HepG2 (cell line): Measurements from ENCODE around the gene EIF4G1. TPM values are rescaled to one million over a fixed set of nuclear protein-coding genes. Genes with fewer than 3 reads are reported as not detected.

Experiments
- ARNT2 ChIP-seq: sonication (generic); formaldehyde crosslinking; IDR thresholded peaks from 2 replicates; pipeline ENCODE4 v1.8.0; 2022; ENCODE audit warnings: mild to moderate bottlenecking, low read depth, missing genetic modification reagents, moderate library complexity
- BCL3 ChIP-seq: sonication (generic); formaldehyde crosslinking; IDR thresholded peaks from 2 replicates; pipeline ENCODE4 v1.5.1; 2020; ENCODE audit warnings: mild to moderate bottlenecking, missing genetic modification reagents, moderate library complexity
- FOSL2 ChIP-seq: sonication (generic); formaldehyde crosslinking; IDR thresholded peaks from 2 replicates; pipeline ENCODE4 v1.4.0; 2020; ENCODE audit warnings: missing genetic modification reagents
- GABPA ChIP-seq, 2 experiments: IDR thresholded peaks; 2 replicates each; pipeline ENCODE4 v1.6.1; 2011 to 2016; ENCODE audit warnings: low read depth in 2 of 2, low read length in 1 of 2, missing biosample characterization in 1 of 2, missing genetic modification characterization in 1 of 2
- KDM6A ChIP-seq: IDR thresholded peaks from 2 replicates; pipeline ENCODE4 v1.6.1; 2016; ENCODE audit warnings: low read depth
- MYC ChIP-seq: sonication (generic); formaldehyde crosslinking; IDR thresholded peaks from 2 replicates; pipeline ENCODE4 v1.9.0; 2021; ENCODE audit warnings: missing genetic modification reagents, borderline replicate concordance
- NFATC3 ChIP-seq: sonication (generic); formaldehyde crosslinking; IDR thresholded peaks from 2 replicates; pipeline ENCODE4 v1.5.1; 2020; ENCODE audit warnings: mild to moderate bottlenecking, missing genetic modification reagents
- PCBP1 ChIP-seq: fragments of 200-400 bp; formaldehyde crosslinking; IDR thresholded peaks from 2 replicates; pipeline ENCODE4 v1.6.1; 2017; ENCODE audit warnings: mild to moderate bottlenecking, low read depth, low read length, borderline replicate concordance
- REST ChIP-seq, 2 experiments: IDR thresholded peaks; 2 replicates each; pipeline ENCODE4 v1.6.1; 2011 to 2012; ENCODE audit warnings: low read length in 2 of 2, borderline replicate concordance in 1 of 2, low read depth in 1 of 2, mild to moderate bottlenecking in 1 of 2, moderate library complexity in 1 of 2
- TBX2 ChIP-seq: sonication (generic); formaldehyde crosslinking; IDR thresholded peaks from 2 replicates; pipeline ENCODE4 v1.5.0; 2020; ENCODE audit warnings: missing genetic modification reagents, mild to moderate bottlenecking, borderline replicate concordance
- ZKSCAN8 ChIP-seq: IDR thresholded peaks from 2 replicates; pipeline ENCODE4 v1.6.1; 2016; ENCODE audit warnings: borderline replicate concordance, missing genetic modification reagents, missing compliant biosample characterization
- ZNF101 ChIP-seq: sonication (generic); formaldehyde crosslinking; IDR thresholded peaks from 2 replicates; pipeline ENCODE4 v1.4.0; 2020; ENCODE audit warnings: mild to moderate bottlenecking, low read depth, missing genetic modification reagents, borderline replicate concordance
- ZNF672 ChIP-seq: sonication (generic); formaldehyde crosslinking; IDR thresholded peaks from 2 replicates; pipeline ENCODE4 v1.8.1; 2022; ENCODE audit warnings: missing genetic modification reagents
- ZSCAN30 ChIP-seq: sonication (generic); formaldehyde crosslinking; IDR thresholded peaks from 2 replicates; pipeline ENCODE4 v1.5.0; 2020; ENCODE audit warnings: mild to moderate bottlenecking, missing genetic modification reagents
- polyA plus RNA-seq, 8 experiments: library from polyadenylated mRNA; depleted of rRNA in 3 of 8; stranded (reverse) in 7 of 8; unstranded in 1 of 8; fragments of >200 nt; fragmentation: Illumina TruSeq in 4 of 8; extraction: Trizol in 4 of 8; gene quantifications; 2 replicates each; pipeline versions ENCODE4 v1.2.1 to v1.2.3, GENCODE V29; 2011 to 2016; ENCODE audit warnings: low read depth in 4 of 8, missing spikeins in 1 of 8, mixed read lengths in 1 of 8; ENCODE audit not compliant: insufficient read depth in 1 of 8
- total RNA-seq, 5 experiments: library from RNA; depleted of rRNA; stranded (reverse); fragments of >200 nt; fragmentation: Illumina TruSeq; extraction: Trizol; gene quantifications; 2 replicates each; pipeline ENCODE4 v1.2.3, GENCODE V29; 2016; ENCODE audit warnings: low read depth in 1 of 5
- TF ChIP-seq, protein P1 (sequence below): sonication (generic); formaldehyde crosslinking; IDR thresholded peaks from 2 replicates; pipeline ENCODE4 v1.4.0; 2020; ENCODE audit warnings: missing genetic modification reagents, borderline replicate concordance
- TF ChIP-seq, protein P2 (sequence below): sonication (generic); formaldehyde crosslinking; IDR thresholded peaks from 2 replicates; pipeline ENCODE4 v1.4.0; 2020; ENCODE audit warnings: missing genetic modification reagents
- TF ChIP-seq, protein P3 (sequence below): sonication (generic); formaldehyde crosslinking; IDR thresholded peaks from 2 replicates; pipeline ENCODE4 v1.4.0; 2020; ENCODE audit warnings: missing genetic modification reagents, borderline replicate concordance

Gene EIF4G1
- total and polyA plus RNA-seq, 2 of the 13 experiments (the other 11 are each of a cell fraction or from before 2014, with no cell fraction given), result 208 to 213 TPM

GRCh38 chr3:184362668-184363546 lies 48.5 kb downstream of the EIF4G1 start (continued):
- peak in 1 of 2 experiments; percentile 31; a peak in 1 of 4 replicates for TF ChIP-seq REST (IDR thresholded peaks at IDR 0.05; ENCODE audit: borderline replicate concordance in 1 of 2, low read depth in 1 of 2, low read length in 2 of 2)
- peak; percentile 86 for TF ChIP-seq TBX2
- TF ChIP-seq FOSL2, result peak; percentile 56
- TF ChIP-seq MYC (CRISPR knock-in tag), result peak; percentile 88
- TF ChIP-seq, protein P1, sequence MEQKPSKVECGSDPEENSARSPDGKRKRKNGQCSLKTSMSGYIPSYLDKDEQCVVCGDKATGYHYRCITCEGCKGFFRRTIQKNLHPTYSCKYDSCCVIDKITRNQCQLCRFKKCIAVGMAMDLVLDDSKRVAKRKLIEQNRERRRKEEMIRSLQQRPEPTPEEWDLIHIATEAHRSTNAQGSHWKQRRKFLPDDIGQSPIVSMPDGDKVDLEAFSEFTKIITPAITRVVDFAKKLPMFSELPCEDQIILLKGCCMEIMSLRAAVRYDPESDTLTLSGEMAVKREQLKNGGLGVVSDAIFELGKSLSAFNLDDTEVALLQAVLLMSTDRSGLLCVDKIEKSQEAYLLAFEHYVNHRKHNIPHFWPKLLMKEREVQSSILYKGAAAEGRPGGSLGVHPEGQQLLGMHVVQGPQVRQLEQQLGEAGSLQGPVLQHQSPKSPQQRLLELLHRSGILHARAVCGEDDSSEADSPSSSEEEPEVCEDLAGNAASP, result no peak
- TF ChIP-seq ZKSCAN8 (CRISPR knock-in tag), result peak; percentile 34; the same call in 1 of the 2 replicates
- peak; percentile 83 for TF ChIP-seq KDM6A (CRISPR knock-in tag)
- TF ChIP-seq, protein P2, sequence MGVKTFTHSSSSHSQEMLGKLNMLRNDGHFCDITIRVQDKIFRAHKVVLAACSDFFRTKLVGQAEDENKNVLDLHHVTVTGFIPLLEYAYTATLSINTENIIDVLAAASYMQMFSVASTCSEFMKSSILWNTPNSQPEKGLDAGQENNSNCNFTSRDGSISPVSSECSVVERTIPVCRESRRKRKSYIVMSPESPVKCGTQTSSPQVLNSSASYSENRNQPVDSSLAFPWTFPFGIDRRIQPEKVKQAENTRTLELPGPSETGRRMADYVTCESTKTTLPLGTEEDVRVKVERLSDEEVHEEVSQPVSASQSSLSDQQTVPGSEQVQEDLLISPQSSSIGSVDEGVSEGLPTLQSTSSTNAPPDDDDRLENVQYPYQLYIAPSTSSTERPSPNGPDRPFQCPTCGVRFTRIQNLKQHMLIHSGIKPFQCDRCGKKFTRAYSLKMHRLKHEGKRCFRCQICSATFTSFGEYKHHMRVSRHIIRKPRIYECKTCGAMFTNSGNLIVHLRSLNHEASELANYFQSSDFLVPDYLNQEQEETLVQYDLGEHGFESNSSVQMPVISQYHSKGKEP (CRISPR knock-in tag), result no peak
- TF ChIP-seq GABPA (IDR thresholded peaks at IDR 0.05; ENCODE audit: low read depth, low read length), result no peak
- TF ChIP-seq GABPA (CRISPR knock-in tag; IDR thresholded peaks at IDR 0.05; ENCODE audit: low read depth), result peak; percentile 98
- TF ChIP-seq, protein P3, sequence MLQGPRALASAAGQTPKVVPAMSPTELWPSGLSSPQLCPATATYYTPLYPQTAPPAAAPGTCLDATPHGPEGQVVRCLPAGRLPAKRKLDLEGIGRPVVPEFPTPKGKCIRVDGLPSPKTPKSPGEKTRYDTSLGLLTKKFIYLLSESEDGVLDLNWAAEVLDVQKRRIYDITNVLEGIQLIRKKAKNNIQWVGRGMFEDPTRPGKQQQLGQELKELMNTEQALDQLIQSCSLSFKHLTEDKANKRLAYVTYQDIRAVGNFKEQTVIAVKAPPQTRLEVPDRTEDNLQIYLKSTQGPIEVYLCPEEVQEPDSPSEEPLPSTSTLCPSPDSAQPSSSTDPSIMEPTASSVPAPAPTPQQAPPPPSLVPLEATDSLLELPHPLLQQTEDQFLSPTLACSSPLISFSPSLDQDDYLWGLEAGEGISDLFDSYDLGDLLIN, result no peak
- TF ChIP-seq BCL3 (CRISPR knock-in tag), result peak; percentile 84; the same call in 1 of the 2 replicates
- TF ChIP-seq PCBP1, result 0 out of 2 replicates have a peak, but pooled peaks have one; percentile 63
- TF ChIP-seq ZNF101 (CRISPR knock-in tag), result 0 out of 2 replicates have a peak, but pooled peaks have one; percentile 59
- no peak for TF ChIP-seq ZNF672 (CRISPR knock-in tag)
- no peak; the same call in 1 of the 2 replicates for TF ChIP-seq NFATC3 (CRISPR knock-in tag)
- TF ChIP-seq ARNT2 (CRISPR knock-in tag), result peak; percentile 50; the same call in 1 of the 2 replicates
- TF ChIP-seq ZSCAN30, result 0 out of 2 replicates have a peak, but pooled peaks have one; percentile 39
